Stimulated activated CD4-positive, alpha-beta T cell treated with anti-CD3 and anti-CD28 coated beads, Interleukin-15, amount 100 ng/mL, for 48 hours (primary cell): ENCODE data around the gene ABHD17C.

Source experiments
- DNase-seq, 2 donors: peaks; one replicate each; pipeline ENCODE4 v3.0.0-alpha.2; 2020; ENCODE audit warnings: low read depth in 2 of 2

ABHD17C gene

GRCh38 chr15:80764535-80764934, 69.4 kb downstream of the ABHD17C start:
- no peak for DNase-seq

- DNase-seq, result no peak
Measured at GRCh38 chr15:80766275-80766674, 71.2 kb downstream of the ABHD17C start.

GRCh38 chr15:80768158-80768557, 73.0 kb downstream of the ABHD17C start:
- no peak for DNase-seq

GRCh38 chr15:80769153-80769828, 74.2 kb downstream of the ABHD17C start:
- DNase-seq, result no peak

GRCh38 chr15:80769829-80770705, 75.0 kb downstream of the ABHD17C start:
- no peak for DNase-seq

- no peak for DNase-seq
Measured at GRCh38 chr15:80773122-80773551, 78.0 kb downstream of the ABHD17C start.

GRCh38 chr15:80773792-80774352, 78.8 kb downstream of the ABHD17C start:
- DNase-seq, result no peak

GRCh38 chr15:80774486-80774885, 79.4 kb downstream of the ABHD17C start:
- no peak for DNase-seq

- DNase-seq, result no peak
Measured at GRCh38 chr15:80775338-80775737, 80.2 kb downstream of the ABHD17C start.

GRCh38 chr15:80776420-80777045, 81.4 kb downstream of the ABHD17C start:
- peak; percentile 15 to 57 for DNase-seq

GRCh38 chr15:80777137-80777536, 82.0 kb downstream of the ABHD17C start:
- no peak for DNase-seq

GRCh38 chr15:80777826-80778620, 82.9 kb downstream of the ABHD17C start:
- DNase-seq, result no peak

- no peak for DNase-seq
Measured at GRCh38 chr15:80778621-80778963, 83.5 kb downstream of the ABHD17C start.

GRCh38 chr15:80778964-80779657, 84.0 kb downstream of the ABHD17C start, which contains the start of gene CEMIP:
CEMIP (plus strand) TSS chr15:80779370; CDS start chr15:80873880, 94,510 bp downstream.
- DNase-seq, result peak; percentile 32 to 66

- no peak for DNase-seq
Measured at GRCh38 chr15:80779658-80780415, 84.7 kb downstream of the ABHD17C start.

- DNase-seq, result no peak
Measured at GRCh38 chr15:80780416-80781221, 85.5 kb downstream of the ABHD17C start.

- no peak for DNase-seq
Measured at GRCh38 chr15:80783260-80783659, 88.2 kb downstream of the ABHD17C start.

GRCh38 chr15:80785335-80785734, 90.2 kb downstream of the ABHD17C start:
- DNase-seq, result no peak

GRCh38 chr15:80785811-80786354, 90.8 kb downstream of the ABHD17C start:
- DNase-seq, result no peak
